GM12892 (cell line): ENCODE data around the gene CDK2AP2.

Source experiments
- POLR2A ChIP-seq: IDR thresholded peaks from 2 replicates; pipeline ENCODE4 v1.6.1; 2011; ENCODE audit warnings: low read depth, low read length, control low read depth
- TAF1 ChIP-seq: IDR thresholded peaks from 2 replicates; pipeline ENCODE4 v1.6.1; 2011; ENCODE audit warnings: low read depth, mild to moderate bottlenecking, control low read depth, low read length, borderline replicate concordance

- TF ChIP-seq TAF1 (no peak), POLR2A (no peak)
Observed at GRCh38 chr11:67482275-67482826, 25.6 kb downstream of the CDK2AP2 start.
